Natural killer cell (primary cell): Measurements from ENCODE around the gene ABI3. TPM values are rescaled to one million over a fixed set of nuclear protein-coding genes. Genes with fewer than 3 reads are reported as not detected.

Source experiments
- ATAC-seq, 3 donors: fragments of 150-1000 bp in 2 of 3; fragments of 200-7000 bp in 1 of 3; cut with Tn5 transposase; 1 replicate in 1 of 3; 2 replicates in 2 of 3; pipeline ENCODE4 v1.10.0; 2021; ENCODE audit warnings: mild to moderate bottlenecking in 2 of 3, moderate library complexity in 2 of 3
- DNase-seq, 2 donors: peaks; one replicate each; pipeline versions ENCODE4 v3.0.0 to v3.0.0-alpha.2; 2013 to 2021; ENCODE audit warnings: mixed read lengths in 1 of 2
- H3K27ac ChIP-seq: one replicate; pipeline ENCODE4 v1.5.1; 2013; ENCODE audit warnings: mild to moderate bottlenecking, low read length
- H3K27me3 ChIP-seq: one replicate; pipeline ENCODE4 v1.6.1; 2013; ENCODE audit warnings: low read length; ENCODE audit not compliant: control insufficient read depth, insufficient read depth
- H3K36me3 ChIP-seq: one replicate; pipeline ENCODE4 v1.6.1; 2013; ENCODE audit warnings: low read length; ENCODE audit not compliant: control insufficient read depth, insufficient read depth
- H3K4me1 ChIP-seq: one replicate; pipeline ENCODE4 v1.6.1; 2013; ENCODE audit warnings: low read length; ENCODE audit not compliant: control insufficient read depth, insufficient read depth
- H3K4me3 ChIP-seq: one replicate; pipeline ENCODE4 v1.5.1; 2013; ENCODE audit warnings: low read length
- H3K9me3 ChIP-seq: one replicate; pipeline ENCODE4 v1.6.1; 2013; ENCODE audit warnings: low read length; ENCODE audit not compliant: control insufficient read depth, insufficient read depth
- H3K27ac Mint-ChIP-seq, 2 donors: one replicate each; pipeline ENCODE4 v1.8.0; 2022; ENCODE audit warnings: mild to moderate bottlenecking in 2 of 2, mixed read lengths in 2 of 2, moderate library complexity in 1 of 2
- H3K27me3 Mint-ChIP-seq, 2 donors: one replicate each; pipeline ENCODE4 v1.8.0; 2022; ENCODE audit warnings: low read depth in 2 of 2, mixed read lengths in 2 of 2
- H3K36me3 Mint-ChIP-seq: one replicate; pipeline ENCODE4 v1.8.0; 2022; ENCODE audit warnings: mixed read lengths
- H3K4me1 Mint-ChIP-seq, 2 donors: one replicate each; pipeline ENCODE4 v1.8.0; 2022; ENCODE audit warnings: mixed read lengths in 2 of 2
- H3K4me3 Mint-ChIP-seq: one replicate; pipeline ENCODE4 v1.8.0; 2022; ENCODE audit warnings: mild to moderate bottlenecking, moderate library complexity, mixed read lengths
- H3K9me3 Mint-ChIP-seq, 2 donors: one replicate each; pipeline ENCODE4 v1.8.0; 2022; ENCODE audit warnings: mixed read lengths in 2 of 2
- WGBS: methylation state at CpG from one replicate; pipeline ENCODE4 v1.1.7; 2013; ENCODE audit warnings: missing lambda C conversion rate; ENCODE audit not compliant: insufficient coverage; 5-methylcytosine and 5-hydroxymethylcytosine counted together
- intact Hi-C: fragments of 100-400 bp; cut with micrococcal nuclease; formaldehyde crosslinking; loops from one replicate; pipeline ENCODE4 v1.14.2; 2022
- total RNA-seq, 4 donors: library from RNA; stranded (reverse); fragments of 120-200 nt in 1 of 4; gene quantifications; one replicate each; pipeline versions ENCODE4 v1.2.3 to v1.2.4, GENCODE V29; 2013 to 2022
- TF ChIP-seq, protein P1 (sequence below): fragments of 200-600 bp; IDR thresholded peaks from one replicate; pipeline ENCODE4 v1.8.0; 2022; ENCODE audit warnings: antibody characterized with exemption

Gene ABI3
- total RNA-seq, 3 donors from 2014 or later (not counting 1 experiment from before 2014, with no cell fraction given): 82.9 to 131 (median 101) TPM

GRCh38 chr17:49225554-49226236 is 15.2 kb downstream of the ABI3 start:
- peaks cover 18% of the 10 kb centered on the region for H3K36me3 ChIP-seq
- H3K27ac ChIP-seq: no peak overlapping the region
- Mint-ChIP-seq H3K27ac (peak overlapping the region; percentile 24 to 88), H3K36me3 (no peaks in the 10 kb centered on the region), H3K4me1 (peaks cover 35 to 76% of the 10 kb centered on the region in 2 donors), H3K9me3 (no peaks in the 10 kb centered on the region), H3K27me3 (no peaks in the 10 kb centered on the region), H3K4me3 (peak overlapping the region; percentile 45)
- H3K27me3 ChIP-seq: no peaks in the 10 kb centered on the region
- no peak overlapping the region for H3K4me3 ChIP-seq
- peaks cover 78% of the 10 kb centered on the region for H3K4me1 ChIP-seq
- no peaks in the 10 kb centered on the region for H3K9me3 ChIP-seq
- WGBS: 93% methylated on average over 7 of the region's 8 CpGs
- TF ChIP-seq, protein P1, sequence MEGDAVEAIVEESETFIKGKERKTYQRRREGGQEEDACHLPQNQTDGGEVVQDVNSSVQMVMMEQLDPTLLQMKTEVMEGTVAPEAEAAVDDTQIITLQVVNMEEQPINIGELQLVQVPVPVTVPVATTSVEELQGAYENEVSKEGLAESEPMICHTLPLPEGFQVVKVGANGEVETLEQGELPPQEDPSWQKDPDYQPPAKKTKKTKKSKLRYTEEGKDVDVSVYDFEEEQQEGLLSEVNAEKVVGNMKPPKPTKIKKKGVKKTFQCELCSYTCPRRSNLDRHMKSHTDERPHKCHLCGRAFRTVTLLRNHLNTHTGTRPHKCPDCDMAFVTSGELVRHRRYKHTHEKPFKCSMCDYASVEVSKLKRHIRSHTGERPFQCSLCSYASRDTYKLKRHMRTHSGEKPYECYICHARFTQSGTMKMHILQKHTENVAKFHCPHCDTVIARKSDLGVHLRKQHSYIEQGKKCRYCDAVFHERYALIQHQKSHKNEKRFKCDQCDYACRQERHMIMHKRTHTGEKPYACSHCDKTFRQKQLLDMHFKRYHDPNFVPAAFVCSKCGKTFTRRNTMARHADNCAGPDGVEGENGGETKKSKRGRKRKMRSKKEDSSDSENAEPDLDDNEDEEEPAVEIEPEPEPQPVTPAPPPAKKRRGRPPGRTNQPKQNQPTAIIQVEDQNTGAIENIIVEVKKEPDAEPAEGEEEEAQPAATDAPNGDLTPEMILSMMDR: no peak
- intact Hi-C loops: loop anchor here (10.0 kb wide), 1 partner anchor 139 kb away; the partner anchor contains the start of gene ZNF652
- ATAC-seq: no peak
- DNase-seq: no peak

DNA sequence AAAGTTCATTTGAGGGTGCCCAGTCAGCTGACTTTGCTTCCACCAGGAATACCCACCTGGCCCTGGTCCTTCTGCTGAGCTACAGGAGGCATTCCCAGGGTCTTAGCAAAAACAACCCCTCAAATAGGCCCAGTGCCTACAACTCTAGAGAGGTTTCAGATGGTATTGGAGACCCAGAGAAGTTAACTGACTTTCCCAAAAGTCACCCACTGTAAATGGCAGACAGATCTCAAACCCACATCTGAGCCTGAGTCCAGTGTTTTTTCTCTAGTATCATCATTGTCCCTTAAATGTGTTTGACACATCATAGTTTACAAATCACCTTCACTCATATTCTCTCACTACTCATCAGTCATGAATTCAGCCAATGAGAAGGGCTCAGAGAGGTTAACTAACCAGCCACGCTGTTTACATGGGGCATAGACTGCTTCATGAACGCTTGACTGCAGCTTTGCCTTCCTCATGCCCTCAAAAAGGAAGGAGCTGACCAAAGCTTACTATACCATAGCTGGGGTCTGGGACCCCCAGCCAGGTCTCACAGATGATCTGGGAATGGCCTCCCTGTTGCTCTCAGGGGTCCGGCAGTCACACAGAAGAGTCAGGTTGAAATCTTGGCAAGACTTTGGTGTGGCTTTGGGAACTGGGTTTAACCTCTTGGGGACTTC is 16.4 kb downstream of the ABI3 start:
- Histone ChIP-seq H3K27me3 (no peaks in the 10 kb centered on the region), H3K9me3 (no peaks in the 10 kb centered on the region), H3K36me3 (peaks cover 15% of the 10 kb centered on the region), H3K4me1 (peaks cover 77% of the 10 kb centered on the region), H3K27ac (no peak overlapping the region), H3K4me3 (no peak overlapping the region)
- peak overlapping the region; percentile 1 to 56 for H3K27ac Mint-ChIP-seq
- 68% methylated on average over 3 of the region's 3 CpGs for WGBS
- H3K36me3 Mint-ChIP-seq: no peaks in the 10 kb centered on the region
- no peaks in the 10 kb centered on the region for H3K9me3 Mint-ChIP-seq
- ATAC-seq (no peak), DNase-seq (no peak)
- intact Hi-C loops: loop anchor here (1.0 to 10.0 kb wide), 3 partner anchors 35 to 138 kb away; partner anchors contain the start of gene ZNF652
- H3K27me3 Mint-ChIP-seq: no peaks in the 10 kb centered on the region
- peaks cover 42 to 82% of the 10 kb centered on the region in 2 donors for H3K4me1 Mint-ChIP-seq
- TF ChIP-seq, protein P1: no peak
- no peak overlapping the region for H3K4me3 Mint-ChIP-seq

DNA sequence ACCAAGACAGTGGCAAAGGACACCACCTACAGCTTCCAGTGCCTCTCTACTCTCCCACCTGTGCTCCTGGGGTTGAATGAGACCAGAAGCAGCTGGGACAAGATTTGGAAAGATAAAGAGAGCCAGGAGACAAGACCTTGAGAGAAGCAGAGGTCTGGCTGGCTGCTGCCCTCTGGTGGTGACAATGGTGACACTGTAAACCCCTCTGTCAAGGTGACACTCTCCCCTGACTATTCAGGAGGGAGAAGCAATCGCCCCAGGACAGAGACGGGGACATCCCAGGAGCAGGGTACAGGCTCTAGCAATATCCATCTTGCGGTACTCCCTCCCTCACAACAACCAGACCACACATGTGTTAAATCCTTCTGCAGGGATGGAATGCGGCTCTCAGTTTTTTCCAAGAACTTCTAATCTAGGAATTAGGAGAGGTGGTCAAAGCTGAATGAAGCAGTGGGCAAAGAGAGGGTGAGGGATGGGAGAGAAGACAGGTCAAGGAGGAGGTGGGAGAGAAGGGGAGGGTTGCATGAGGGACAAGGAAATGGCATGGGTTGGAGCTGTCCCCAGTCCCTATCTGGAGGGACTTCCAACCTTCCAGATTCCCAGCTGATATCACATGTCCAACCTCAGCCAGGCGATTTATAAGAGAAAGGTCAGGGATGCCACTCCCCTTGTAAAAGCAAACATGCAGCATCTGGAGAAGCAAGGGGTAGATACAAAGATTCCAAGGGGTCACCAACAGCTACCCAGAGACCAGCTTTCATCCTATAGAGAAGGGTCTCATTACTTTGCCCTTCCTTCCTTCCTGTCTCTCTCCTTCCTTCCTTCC is 17.1 kb downstream of the ABI3 start:
- 21% methylated on average over 5 of the region's 5 CpGs for WGBS
- peaks cover 69% of the 10 kb centered on the region for H3K4me1 ChIP-seq
- H3K4me3 ChIP-seq: no peak overlapping the region
- ATAC-seq (peak; percentile 27 to 53 (median 30)), DNase-seq (peak; percentile 73 to 90)
- H3K9me3 Mint-ChIP-seq: no peaks in the 10 kb centered on the region
- no peaks in the 10 kb centered on the region for H3K36me3 Mint-ChIP-seq
- H3K36me3 ChIP-seq: peaks cover 7% of the 10 kb centered on the region
- no peaks in the 10 kb centered on the region for H3K27me3 ChIP-seq
- H3K27me3 Mint-ChIP-seq: no peaks in the 10 kb centered on the region
- H3K27ac ChIP-seq: no peak overlapping the region
- peak overlapping the region; percentile 1 to 56 for H3K27ac Mint-ChIP-seq
- intact Hi-C loops: loop anchor here (1.0 to 10.0 kb wide), 3 partner anchors 35 to 137 kb away; partner anchors contain the start of gene ZNF652
- peaks cover 40 to 74% of the 10 kb centered on the region in 2 donors for H3K4me1 Mint-ChIP-seq
- no peaks in the 10 kb centered on the region for H3K9me3 ChIP-seq
- no peak overlapping the region for H3K4me3 Mint-ChIP-seq
- TF ChIP-seq, protein P1: peak; percentile 87
